Activated CD4-positive, alpha-beta T cell treated with anti-CD3 and anti-CD28 coated beads, Interleukin-2, amount 50 U/mL, for 4 hours (primary cell): ENCODE data around the gene TOMM70.
"Not testable (repeated sequence)": the region's sequence is repeated elsewhere in the genome, so short reads cannot be mapped to it uniquely, and the experiment has no call there.

Experiments
- DNase-seq, 2 experiments: peaks; one replicate each; pipeline ENCODE4 v3.0.0-alpha.2; 2020

Gene TOMM70

DNA sequence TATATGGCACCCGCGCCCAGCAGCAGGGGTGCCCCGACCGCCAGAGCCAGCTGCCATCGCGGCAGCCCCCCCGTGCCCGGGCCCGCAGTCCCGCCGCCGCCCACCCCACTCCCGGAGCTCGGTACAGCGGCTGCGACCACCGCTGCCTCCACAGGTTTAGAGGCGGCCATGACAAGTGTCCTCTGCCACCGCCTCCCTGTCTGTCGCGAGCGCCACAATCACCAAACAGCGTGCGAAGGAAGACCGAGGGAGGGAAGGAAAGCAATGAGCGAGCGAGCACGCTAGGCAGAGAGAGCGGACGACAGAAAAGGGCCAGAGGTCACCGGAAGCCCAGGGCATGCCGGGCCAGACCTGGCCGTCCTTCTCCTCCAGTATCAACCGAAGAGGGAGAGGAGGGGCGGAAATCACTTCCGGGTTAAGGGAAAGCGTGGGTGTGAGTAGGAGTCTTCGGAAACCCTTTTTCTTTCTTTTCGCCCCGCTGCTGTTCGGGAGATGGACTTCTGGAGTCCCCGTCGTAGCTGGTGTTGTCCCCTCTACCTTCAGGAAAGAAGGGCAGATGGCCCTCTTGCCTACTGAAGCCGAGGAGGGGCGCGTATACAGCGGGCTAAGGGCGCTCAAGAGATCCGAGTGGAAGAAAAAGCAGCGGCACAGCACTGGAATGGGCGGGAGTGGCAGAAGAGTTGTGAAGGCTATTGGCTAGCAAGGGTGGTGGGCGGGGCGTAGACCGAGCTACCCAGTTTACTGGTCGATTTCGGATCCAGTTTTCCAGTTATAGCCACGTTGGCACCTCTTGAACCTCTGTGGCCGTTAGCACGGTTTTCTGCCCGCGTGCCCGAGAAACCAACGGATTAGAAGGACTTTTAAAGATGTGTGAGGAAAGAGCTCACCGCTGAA, at the start of gene TOMM70, which contains the start of gene LNP1:
TSS of gene TOMM70 (minus strand) at position 310 of the 894 bp plus-strand sequence. CDS start at position 170, 140 bp downstream.
TSS of gene LNP1 (plus strand) at position 760 of the 894 bp plus-strand sequence. CDS start 28,191 bp downstream, outside the sequence.
- DNase-seq, result peak; percentile 95

DNA sequence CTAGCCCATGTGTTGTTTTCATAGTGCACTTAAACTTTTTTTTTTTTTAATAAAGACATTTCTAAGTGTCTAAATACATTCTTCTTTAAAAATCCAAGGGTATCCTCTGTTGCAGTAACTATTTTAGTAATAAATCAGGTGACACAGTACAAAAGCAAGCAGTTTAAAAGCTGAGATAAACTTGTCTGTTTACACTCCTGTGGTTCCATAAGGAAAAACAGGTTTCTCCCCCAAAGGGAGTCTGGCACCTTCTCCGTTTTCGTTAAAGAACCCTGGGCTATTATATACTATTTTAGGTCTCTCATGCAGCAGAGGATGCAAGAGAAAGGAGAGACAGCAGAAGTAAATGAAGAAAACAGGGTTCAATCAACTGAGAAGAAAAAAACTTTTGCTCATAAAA, 48.3 kb upstream of the TOMM70 start:
- DNase-seq, result no peak

DNA sequence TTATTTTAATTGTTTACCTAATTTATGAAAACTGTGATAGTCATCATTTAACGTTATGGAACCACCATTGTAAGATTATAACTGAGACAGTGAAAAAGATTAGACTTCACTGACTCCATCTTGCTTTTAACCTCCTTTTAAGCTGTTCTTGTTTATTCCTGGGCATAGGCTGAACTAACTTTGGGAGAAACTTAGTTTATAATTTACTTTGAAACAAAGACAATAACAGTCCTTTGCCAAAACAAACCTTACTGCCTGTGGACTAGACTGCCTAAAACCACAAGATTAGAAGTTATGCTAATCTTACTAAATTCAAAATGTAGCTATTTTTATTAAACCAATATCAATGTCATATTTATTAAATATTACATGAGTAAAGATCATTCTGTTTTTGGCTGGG, 47.2 kb upstream of the TOMM70 start:
- DNase-seq, result no peak

- not testable (repeated sequence) for DNase-seq
Observed at GRCh38 chr3:100447067-100447466, 46.2 kb upstream of the TOMM70 start.

GRCh38 chr3:100443690-100444089, 42.8 kb upstream of the TOMM70 start:
- no peak for DNase-seq

GRCh38 chr3:100440895-100441294, 40.0 kb upstream of the TOMM70 start:
- no peak for DNase-seq

DNA sequence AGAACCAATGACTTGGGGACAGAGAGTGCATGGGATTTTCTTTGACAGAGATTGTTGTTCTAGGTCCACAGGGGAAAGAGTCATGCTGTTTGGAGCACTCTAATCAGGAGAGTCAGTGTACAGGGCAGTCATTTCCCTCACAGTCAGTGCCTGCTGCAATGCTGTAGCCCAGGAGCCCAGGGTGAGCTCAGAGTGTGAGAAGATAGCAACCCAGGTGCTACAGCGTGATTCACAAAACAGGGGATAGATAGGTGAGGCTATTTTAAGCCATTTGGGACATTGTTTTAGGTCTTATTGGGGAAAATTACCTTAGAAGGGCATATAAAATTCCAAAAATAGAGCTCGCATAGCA, 37.7 kb upstream of the TOMM70 start:
- no peak for DNase-seq

DNA sequence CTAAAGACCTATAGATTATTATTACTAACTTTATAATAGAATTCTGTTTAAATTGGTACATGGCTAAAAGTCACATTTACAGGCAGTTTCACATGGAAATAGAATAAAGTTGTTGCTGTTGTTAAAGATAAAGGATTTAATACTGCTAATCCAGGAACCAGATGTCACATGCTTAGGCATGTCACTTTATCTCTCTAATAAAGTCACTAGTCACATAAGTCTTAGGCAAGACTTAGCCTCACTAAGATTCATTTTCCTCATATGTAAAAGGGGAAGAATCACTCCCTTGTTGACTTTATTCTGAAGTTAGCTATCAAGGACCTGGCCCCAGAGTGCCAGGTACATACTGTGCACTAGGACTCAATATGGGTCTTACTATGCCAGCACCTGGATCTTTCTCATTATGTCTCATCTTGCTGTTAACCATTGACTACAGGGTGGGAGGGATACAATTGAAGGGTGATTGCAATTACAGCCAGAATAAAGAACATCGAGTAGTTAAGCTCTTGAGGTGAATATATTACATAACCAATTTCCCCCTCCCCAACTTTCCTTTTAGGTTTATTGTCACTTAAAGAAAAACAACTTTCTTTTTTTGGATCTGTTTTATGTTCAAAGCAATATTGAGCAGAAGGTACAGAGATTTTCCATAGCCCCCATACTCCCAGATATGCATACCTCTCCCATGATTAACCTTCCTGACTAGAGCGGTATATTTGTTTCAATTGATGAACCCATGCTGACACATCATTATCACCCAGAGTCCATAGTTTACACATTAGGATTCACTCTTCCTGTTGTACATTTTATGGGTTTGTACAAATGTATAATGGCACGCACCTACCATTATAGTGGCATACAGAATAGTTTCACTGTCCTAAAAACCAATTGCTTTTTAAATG, 37.1 kb upstream of the TOMM70 start:
- DNase-seq, result no peak

GRCh38 chr3:100436951-100437350, 36.1 kb upstream of the TOMM70 start:
- no peak for DNase-seq

DNA sequence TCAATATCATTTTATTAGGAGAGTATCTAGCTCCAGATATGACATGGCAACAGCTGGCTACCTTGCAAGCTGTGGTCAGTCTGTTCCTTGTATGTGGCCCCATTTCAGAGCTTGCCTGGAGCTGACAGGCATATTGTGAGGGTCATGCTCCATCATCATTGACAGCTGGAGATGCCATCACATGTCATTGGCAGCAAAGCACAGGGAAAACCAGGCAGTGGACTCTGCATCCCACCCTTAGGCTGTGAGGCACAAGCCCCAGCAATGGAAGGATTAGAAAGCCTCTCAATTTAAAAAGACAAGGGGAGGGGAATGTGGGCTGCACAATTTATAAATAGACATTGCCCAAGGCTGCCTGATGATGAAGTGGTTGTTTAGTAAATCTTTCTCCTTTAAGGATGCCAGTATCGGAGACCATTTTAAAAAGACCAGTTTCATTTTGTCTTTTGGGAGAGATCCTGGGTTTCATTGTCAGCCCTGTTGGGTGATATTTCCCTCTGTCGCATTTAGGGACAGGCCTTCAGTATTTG, 28.4 kb upstream of the TOMM70 start:
- no peak for DNase-seq

- no peak for DNase-seq
Observed at GRCh38 chr3:100427699-100428098, 26.8 kb upstream of the TOMM70 start.

GRCh38 chr3:100426067-100426682, 25.3 kb upstream of the TOMM70 start:
- DNase-seq, result no peak

GRCh38 chr3:100425316-100425715, 24.4 kb upstream of the TOMM70 start:
- DNase-seq, result no peak

GRCh38 chr3:100424261-100424660, 23.4 kb upstream of the TOMM70 start:
- no peak for DNase-seq

DNA sequence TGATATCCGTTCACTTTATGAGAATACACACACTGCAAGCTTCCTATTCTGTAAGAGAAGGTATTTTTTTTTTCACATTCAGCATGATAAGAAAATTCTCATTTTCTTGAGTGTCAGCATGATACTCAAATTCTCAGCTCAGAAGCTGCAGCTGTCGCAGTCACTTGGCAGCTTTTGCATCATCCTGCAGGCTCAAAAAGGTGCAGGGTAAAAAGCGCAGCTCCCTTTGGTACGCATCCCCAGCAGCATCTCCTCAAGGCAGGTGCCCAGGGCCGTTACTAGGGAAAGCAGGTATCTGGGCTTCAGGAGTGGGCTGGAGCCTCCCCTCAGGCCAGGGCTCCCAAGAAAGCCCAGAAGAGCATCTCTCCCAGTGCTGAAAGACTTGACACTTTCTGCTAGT, 22.7 kb upstream of the TOMM70 start:
- no peak for DNase-seq

GRCh38 chr3:100420885-100421284, 20.0 kb upstream of the TOMM70 start:
- no peak for DNase-seq

GRCh38 chr3:100419406-100419805, 18.5 kb upstream of the TOMM70 start:
- DNase-seq, result no peak

DNA sequence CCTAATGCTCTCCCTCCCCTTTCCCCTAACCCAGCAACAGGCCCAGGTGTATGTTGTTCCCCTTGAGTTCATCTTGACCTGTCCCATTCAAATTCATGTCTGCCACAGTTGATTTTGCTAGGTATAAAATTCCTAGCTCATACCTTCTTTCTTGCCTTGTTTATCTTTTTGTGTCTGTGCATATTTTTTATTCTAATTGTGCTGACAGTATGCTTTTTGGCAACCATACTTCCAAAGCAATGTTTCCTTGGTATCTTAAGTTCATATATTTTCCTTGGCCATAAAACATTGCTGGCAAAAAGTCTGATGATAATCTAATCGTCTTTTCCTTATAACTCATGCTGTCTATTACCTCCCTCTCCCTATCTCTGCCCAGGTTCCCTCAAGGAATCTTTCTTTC, 16.0 kb upstream of the TOMM70 start:
- no peak for DNase-seq

DNA sequence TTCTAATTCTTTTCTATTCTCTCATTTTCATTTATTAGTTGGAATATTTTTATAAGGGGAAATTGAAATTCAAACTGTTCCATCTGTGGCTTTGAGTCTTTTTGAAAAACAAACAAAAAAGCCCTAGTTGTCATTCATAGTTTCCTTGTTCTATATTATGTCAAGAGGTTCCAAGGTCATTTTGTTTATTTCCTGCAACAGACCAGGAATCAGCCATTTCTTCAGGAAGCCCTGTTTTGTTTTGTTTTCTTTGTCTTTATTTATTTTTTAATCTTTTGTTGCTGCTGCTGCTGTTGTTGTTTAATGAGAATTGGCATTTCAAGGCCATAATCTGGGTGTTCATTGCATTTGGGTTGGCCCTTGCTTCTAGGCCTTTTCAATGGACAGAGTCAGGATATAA, 15.3 kb upstream of the TOMM70 start:
- no peak for DNase-seq

- DNase-seq, result no peak
Observed at GRCh38 chr3:100413613-100414012, 12.7 kb upstream of the TOMM70 start.

DNA sequence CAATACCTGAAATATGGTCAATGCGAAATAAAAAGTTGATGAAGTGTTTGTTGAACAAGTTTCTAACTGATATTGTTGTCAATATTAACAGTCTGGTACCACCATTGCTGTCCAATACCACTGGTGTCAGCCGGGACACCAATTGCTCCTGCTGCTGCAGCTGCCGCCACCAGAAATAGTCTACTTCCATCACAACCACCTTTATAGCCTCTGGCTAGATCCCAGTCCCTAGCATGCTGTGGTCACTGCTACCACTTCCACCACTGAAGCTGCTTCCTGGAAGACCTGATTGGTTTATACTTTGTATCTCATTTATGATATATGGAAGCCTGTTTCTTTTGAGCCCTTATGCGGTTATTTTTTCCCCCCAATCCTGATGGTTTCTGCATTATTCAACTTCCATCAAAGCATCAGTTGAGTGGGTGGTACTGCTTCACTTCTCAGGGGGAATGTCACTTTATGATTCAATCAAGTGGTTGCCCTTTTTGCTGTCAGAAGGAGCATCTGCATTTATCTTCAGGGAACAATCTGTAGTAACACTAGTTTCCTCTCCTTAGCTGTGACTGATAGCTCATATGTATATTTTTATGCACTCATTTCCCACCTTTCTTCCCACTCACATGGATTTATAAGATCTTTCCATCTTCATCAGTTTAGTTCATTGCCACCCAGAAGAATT, 12.2 kb upstream of the TOMM70 start:
- DNase-seq, result no peak
